MM.1S (cell line): ENCODE results near the gene KLHDC3.
A peak's percentile ranks its signal among the peaks of the same experiment; 100 is the strongest.

Experiments
- DNase-seq: peaks from one replicate; pipeline ENCODE4 v3.0.0-alpha.2; 2015
- H2AFZ ChIP-seq: fragments of 300-600 bp; sonication (generic); 2 replicates; pipeline ENCODE4 v1.6.0; 2016; ENCODE audit warnings: antibody characterized with exemption, low read length
- H3F3A ChIP-seq: fragments of 300-600 bp; sonication (generic); 2 replicates; pipeline ENCODE4 v1.6.1; 2016; ENCODE audit warnings: mild to moderate bottlenecking, antibody characterized with exemption, low read length, moderate library complexity, mixed read lengths; ENCODE audit not compliant: insufficient read depth
- H3K27ac ChIP-seq: fragments of 300-600 bp; sonication (generic); 2 replicates; pipeline ENCODE4 v1.5.1; 2016; ENCODE audit warnings: mild to moderate bottlenecking, low read length
- H3K27me3 ChIP-seq: fragments of 300-600 bp; sonication (generic); replicated peaks from 2 replicates; pipeline ENCODE4 v1.6.0; 2016; ENCODE audit warnings: low read length; ENCODE audit not compliant: insufficient read depth
- H3K36me3 ChIP-seq: fragments of 300-600 bp; sonication (generic); replicated peaks from 2 replicates; pipeline ENCODE4 v1.6.1; 2016; ENCODE audit warnings: mild to moderate bottlenecking, low read length, mixed read lengths; ENCODE audit not compliant: insufficient read depth
- H3K4me1 ChIP-seq: fragments of 300-600 bp; sonication (generic); 2 replicates; pipeline ENCODE4 v1.6.1; 2016; ENCODE audit warnings: low read length, mixed read lengths
- H3K4me2 ChIP-seq: fragments of 300-600 bp; sonication (generic); 2 replicates; pipeline ENCODE4 v1.6.0; 2016; ENCODE audit warnings: low read depth, low read length
- H3K4me3 ChIP-seq: fragments of 300-600 bp; sonication (generic); 2 replicates; pipeline ENCODE4 v1.5.1; 2016; ENCODE audit warnings: low read length, mixed read lengths
- H3K79me2 ChIP-seq: fragments of 300-600 bp; sonication (generic); 2 replicates; pipeline ENCODE4 v1.6.1; 2016; ENCODE audit warnings: mixed run types, low read length, mixed read lengths
- H3K9ac ChIP-seq: fragments of 300-600 bp; sonication (generic); 2 replicates; pipeline ENCODE4 v1.6.1; 2016; ENCODE audit warnings: low read length, mixed read lengths
- H3K9me2 ChIP-seq: fragments of 300-600 bp; sonication (generic); replicated peaks from 2 replicates; pipeline ENCODE4 v1.6.1; 2016; ENCODE audit warnings: mild to moderate bottlenecking, low read length, mixed read lengths; ENCODE audit not compliant: insufficient read depth
- H3K9me3 ChIP-seq: fragments of 300-600 bp; sonication (generic); replicated peaks from 2 replicates; pipeline ENCODE4 v1.6.1; 2016; ENCODE audit warnings: mild to moderate bottlenecking, low read length, mixed read lengths; ENCODE audit not compliant: insufficient read depth
- H4K20me1 ChIP-seq: fragments of 300-600 bp; sonication (generic); 2 replicates; pipeline ENCODE4 v1.6.1; 2016; ENCODE audit warnings: mild to moderate bottlenecking, low read length, moderate library complexity, mixed read lengths; ENCODE audit not compliant: insufficient read depth
- CTCF ChIP-seq: fragments of 300-600 bp; sonication (generic); IDR thresholded peaks from 2 replicates; pipeline ENCODE4 v1.5.1; 2016; ENCODE audit warnings: antibody characterized with exemption, low read length, mixed read lengths
- EZH2 ChIP-seq: fragments of 300-600 bp; sonication (generic); optimal IDR thresholded peaks from 2 replicates; pipeline ENCODE3; 2017; ENCODE audit warnings: low read depth, mild to moderate bottlenecking, antibody characterized with exemption, low read length, mixed read lengths
- EZH2phosphoT487 ChIP-seq: fragments of 300-600 bp; sonication (generic); IDR thresholded peaks from 2 replicates; pipeline ENCODE4 v1.6.1; 2018; ENCODE audit warnings: antibody characterized with exemption, low read length

The KLHDC3 gene

GRCh38 chr6:42984924-42985475 is 29.0 kb upstream of the KLHDC3 start:
- no peaks in the 10 kb centered on the region for H3K27me3 ChIP-seq
- TF ChIP-seq CTCF (no peak), EZH2phosphoT487 (no peak), EZH2 (no peak)
- H3F3A ChIP-seq: no peaks in the 10 kb centered on the region
- no peak for DNase-seq
- peak overlapping the region; percentile 75 for H3K9ac ChIP-seq
- no peaks in the 10 kb centered on the region for H3K9me3 ChIP-seq
- no peaks in the 10 kb centered on the region for H4K20me1 ChIP-seq
- H3K4me1 ChIP-seq: peaks cover 4% of the 10 kb centered on the region
- peaks cover 22% of the 10 kb centered on the region for H3K79me2 ChIP-seq
- no peaks in the 10 kb centered on the region for H3K9me2 ChIP-seq
- H3K4me3 ChIP-seq: peak overlapping the region; percentile 81
- no peak overlapping the region for H3K27ac ChIP-seq
- peak overlapping the region; percentile 76 for H2AFZ ChIP-seq
- H3K36me3 ChIP-seq: no peaks in the 10 kb centered on the region
- peak overlapping the region; percentile 70 for H3K4me2 ChIP-seq

- Histone ChIP-seq H3K36me3 (no peaks in the 10 kb centered on the region), H3K4me1 (peaks cover 3% of the 10 kb centered on the region; the same call in 1 of the 2 replicates), H2AFZ (no peak overlapping the region), H4K20me1 (no peaks in the 10 kb centered on the region), H3K27me3 (no peaks in the 10 kb centered on the region), H3K27ac (no peak overlapping the region), H3K9me2 (no peaks in the 10 kb centered on the region), H3F3A (no peaks in the 10 kb centered on the region), H3K4me2 (no peak overlapping the region), H3K4me3 (no peak overlapping the region), H3K9me3 (no peaks in the 10 kb centered on the region), H3K79me2 (peaks cover 22% of the 10 kb centered on the region), H3K9ac (no peak overlapping the region)
- TF ChIP-seq EZH2phosphoT487: no peak
- TF ChIP-seq CTCF: no peak
- no peak for TF ChIP-seq EZH2
- no peak for DNase-seq
These were observed 26.3 kb upstream of the KLHDC3 start for GRCh38 chr6:42987533-42988451.

- no peak overlapping the region for H3K4me2 ChIP-seq
- no peak overlapping the region for H3K27ac ChIP-seq
- no peaks in the 10 kb centered on the region for H3F3A ChIP-seq
- no peaks in the 10 kb centered on the region for H4K20me1 ChIP-seq
- TF ChIP-seq CTCF: no peak
- no peak for TF ChIP-seq EZH2
- no peak for TF ChIP-seq EZH2phosphoT487
- H3K4me1 ChIP-seq: peaks cover 3% of the 10 kb centered on the region; the same call in 1 of the 2 replicates
- no peak for DNase-seq
- H3K9ac ChIP-seq: no peak overlapping the region
- H3K9me2 ChIP-seq: no peaks in the 10 kb centered on the region
- no peaks in the 10 kb centered on the region for H3K36me3 ChIP-seq
- H3K4me3 ChIP-seq: no peak overlapping the region
- H3K9me3 ChIP-seq: no peaks in the 10 kb centered on the region
- no peaks in the 10 kb centered on the region for H3K27me3 ChIP-seq
- peaks cover 22% of the 10 kb centered on the region for H3K79me2 ChIP-seq
- H2AFZ ChIP-seq: no peak overlapping the region
These were observed 25.5 kb upstream of the KLHDC3 start for GRCh38 chr6:42988486-42989020.
